HG03442 (cell line): ENCODE data around the gene TRMU.

Experiments used
- ATAC-seq: cut with Tn5 transposase; IDR thresholded peaks from one replicate; pipeline ENCODE4 v1.9.1; 2021; ENCODE audit warnings: mild to moderate bottlenecking, moderate library complexity; ENCODE audit not compliant: unreplicated experiment

TRMU gene

DNA sequence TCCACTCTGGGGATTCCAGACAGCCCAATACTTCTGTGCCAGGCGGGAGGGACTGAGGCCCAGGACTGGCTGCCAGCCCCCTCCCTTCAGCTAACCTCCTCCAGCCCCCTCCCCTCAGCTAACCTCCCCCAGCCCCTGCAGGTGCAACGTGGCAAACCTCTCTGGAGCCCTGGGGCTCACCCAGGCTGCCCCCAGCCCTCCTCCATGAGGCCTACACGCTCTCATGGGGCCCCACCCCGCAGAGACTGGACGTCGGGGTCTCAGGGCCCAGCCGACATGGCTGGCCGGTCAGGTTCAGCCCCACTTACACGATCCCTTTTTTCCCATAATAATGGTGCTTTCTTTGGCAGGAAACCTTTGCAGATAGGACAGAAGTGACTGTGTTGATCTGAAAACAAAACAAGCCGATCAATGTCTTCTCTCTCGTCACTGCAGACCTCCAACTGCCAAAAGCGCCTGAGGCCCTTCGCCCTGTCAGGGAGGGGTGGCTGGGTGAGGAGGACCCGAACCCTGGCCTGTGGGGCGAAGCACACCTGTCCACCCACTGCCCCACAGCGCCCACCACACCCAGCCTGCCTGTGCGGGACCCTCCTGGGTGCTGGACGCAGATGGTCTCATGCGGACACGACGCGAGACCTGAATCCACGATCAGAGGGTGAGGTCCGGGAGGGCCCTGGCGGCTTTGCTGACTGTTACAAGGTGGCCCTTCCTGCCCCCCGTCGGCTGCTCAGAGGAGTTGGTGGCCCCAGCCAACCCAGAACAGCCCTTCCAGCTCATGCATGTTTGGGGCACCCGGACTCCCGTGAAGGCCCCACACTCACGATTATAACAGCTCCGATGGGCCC, 33.6 kb downstream of the TRMU start:
- ATAC-seq: no peak

DNA sequence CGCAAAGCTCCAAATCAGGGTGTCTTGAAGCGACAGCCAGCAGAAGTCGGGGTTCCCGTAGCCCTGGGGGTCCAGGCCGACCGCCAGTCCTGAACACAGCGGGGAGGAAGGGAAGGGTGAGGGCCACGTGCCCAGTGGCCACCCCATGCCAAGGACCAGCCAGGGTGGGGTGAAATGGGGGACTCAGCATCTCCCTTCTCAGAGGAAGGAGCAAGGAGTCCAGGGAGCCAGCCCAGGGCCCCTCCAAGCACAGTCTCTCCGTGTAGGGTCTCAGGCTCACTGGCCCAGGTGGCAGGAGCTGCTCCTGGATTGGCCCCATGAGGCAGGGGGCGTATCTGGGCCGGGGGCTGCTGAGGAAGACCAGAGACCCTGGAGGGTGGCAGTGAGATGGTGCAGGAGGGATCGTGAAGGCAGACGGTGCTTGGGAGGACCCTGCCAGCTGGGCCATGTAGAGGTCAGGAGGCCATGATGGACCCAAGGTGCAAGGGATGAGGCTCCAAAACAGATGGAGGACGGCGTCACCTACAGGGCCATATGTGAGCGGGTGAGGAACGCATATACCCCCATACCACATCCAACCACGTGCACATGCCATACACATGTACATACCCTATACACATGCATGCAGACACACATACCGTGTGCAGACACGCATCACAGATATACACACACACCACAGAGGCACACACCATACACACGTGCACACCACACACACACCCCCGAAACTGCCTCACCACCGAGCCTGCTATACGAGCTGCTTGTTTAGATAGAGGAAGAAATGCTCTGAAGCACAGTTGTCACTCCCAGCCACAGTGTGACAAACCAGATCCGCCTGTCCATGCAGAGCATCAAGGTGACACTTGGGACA, 34.4 kb downstream of the TRMU start:
- no peak for ATAC-seq

DNA sequence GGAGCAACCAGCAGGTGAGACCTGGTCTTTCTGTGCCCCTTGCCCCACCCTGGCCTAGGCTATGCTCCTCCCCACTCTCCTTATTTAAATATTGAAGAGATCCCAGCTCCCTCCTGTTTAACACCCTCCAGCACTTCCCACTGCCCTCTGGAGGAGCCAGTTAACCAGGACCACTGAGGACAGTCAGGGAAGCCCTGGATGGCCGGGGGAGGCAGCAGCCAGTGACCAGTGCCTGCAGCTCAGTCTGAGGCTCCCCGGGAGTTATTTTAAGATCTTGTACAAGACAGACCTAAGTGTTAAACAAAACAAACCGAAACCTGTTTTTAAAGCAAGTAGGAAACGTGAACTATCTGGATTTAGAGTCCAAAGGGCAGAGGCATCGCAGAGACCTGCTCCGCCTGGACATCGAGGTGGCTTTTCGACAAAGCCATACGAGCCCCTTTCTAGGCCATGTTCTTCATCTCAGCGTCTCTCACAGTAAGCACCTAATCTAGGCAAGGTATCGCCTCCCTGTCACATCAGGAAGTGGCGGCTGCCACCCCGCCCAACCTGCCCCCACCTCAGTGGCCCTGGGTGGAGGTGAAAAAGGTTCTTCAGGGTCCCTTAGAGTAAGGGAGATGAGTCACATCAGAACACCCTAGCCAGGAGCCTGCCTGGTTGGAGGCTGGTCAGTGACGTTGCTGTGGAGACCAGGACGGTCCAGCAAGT, 35.2 kb downstream of the TRMU start:
- no peak for ATAC-seq

DNA sequence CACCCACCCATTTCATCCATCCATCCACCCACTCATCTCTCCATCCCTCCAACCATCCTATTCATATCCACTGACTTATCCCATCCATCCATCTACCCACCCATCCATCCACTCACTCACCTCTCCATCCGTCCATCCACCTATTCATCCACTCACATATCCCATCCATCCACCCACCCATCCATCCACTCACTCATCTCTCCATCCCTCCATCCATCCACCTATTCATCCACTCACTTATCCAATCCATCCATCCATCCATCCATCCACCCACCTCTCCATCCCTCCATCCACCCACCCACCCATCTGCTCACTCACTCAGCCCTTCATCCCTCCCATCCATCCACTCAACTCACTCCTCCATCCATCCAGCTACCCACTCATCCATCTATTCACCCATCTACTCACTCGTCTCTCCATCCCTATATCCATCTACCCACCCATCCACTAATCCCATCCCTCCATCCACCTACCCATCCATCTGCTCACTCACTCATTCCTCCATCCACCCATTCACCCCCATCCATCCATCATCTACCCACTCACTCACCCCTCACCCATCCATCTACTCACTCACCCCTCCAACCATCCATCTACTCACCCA, 36.2 kb downstream of the TRMU start:
- no peak for ATAC-seq

DNA sequence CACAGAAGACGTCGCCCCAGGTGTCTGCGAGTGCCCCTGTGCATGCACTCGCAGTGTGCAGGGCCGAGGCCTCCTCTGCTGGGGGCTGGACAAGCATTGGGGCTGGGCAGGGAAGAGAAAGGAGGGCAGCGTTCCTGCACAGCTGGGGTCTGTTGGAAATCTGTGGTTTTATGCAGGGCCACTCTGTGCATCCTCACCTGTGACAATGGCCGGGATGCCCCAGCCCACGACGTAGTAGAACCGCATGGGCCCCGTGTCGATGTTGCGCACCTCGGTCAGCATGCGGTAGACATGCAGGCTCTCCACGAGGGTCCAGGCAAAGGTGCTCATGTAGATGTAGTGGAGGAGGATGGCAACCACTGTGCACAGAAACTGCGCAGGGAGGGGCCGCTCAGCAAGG, 37.2 kb downstream of the TRMU start:
- ATAC-seq: no peak

DNA sequence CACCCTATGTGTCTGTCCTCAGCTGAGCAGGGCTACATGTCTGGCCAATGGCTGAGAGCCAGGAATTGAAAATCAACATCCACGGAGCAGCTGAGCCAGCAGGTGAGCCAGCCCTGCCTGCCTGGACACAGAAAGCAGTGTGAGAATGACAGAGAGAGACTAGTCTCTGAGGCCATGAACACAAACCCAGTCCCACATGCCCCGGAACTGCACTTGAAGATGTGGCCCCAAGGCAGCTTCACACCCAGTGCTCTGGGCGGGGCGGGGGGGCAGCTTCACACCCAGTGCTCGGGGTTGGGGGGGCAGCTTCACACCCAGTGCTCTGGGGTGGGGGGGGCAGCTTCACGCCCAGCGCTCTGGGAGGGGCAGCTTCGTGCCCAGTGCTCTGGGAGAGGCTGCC, 37.6 kb downstream of the TRMU start:
- no peak for ATAC-seq

DNA sequence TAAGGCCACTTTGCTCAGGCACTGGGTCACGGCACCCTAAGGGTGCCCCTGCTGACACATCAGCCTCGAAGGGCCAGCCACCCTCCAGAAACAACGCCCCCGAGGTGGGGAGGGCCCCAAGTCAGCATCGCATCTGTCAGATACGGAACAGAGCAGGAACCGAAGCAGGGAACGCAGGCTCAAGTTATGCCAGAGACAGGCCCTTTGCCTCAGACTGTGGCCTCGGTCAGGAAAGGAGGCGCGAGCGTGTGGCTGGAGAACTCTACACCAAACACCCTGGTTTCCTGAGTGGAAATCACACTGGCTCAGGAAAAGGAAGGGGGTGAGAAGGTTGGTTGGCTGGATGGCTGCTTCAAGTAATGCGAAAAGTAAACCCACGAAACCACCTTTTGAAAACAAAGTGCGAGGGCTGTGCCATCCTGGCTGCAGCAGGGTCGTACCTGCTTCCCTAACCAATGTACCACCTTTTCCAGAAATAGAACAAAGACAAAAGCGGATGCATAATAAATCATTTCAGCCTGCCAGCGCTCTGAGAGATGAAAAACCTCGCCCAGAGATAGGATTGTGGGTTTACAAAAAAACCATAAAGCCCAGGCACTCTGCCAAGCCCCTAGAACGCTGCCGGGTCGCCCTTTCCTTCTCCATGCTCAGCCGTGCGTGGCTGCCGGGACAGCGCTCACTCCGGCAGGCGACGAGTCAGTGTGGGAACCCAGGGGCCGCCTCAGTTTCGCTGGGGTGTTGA, 38.6 kb downstream of the TRMU start:
- ATAC-seq: no peak

DNA sequence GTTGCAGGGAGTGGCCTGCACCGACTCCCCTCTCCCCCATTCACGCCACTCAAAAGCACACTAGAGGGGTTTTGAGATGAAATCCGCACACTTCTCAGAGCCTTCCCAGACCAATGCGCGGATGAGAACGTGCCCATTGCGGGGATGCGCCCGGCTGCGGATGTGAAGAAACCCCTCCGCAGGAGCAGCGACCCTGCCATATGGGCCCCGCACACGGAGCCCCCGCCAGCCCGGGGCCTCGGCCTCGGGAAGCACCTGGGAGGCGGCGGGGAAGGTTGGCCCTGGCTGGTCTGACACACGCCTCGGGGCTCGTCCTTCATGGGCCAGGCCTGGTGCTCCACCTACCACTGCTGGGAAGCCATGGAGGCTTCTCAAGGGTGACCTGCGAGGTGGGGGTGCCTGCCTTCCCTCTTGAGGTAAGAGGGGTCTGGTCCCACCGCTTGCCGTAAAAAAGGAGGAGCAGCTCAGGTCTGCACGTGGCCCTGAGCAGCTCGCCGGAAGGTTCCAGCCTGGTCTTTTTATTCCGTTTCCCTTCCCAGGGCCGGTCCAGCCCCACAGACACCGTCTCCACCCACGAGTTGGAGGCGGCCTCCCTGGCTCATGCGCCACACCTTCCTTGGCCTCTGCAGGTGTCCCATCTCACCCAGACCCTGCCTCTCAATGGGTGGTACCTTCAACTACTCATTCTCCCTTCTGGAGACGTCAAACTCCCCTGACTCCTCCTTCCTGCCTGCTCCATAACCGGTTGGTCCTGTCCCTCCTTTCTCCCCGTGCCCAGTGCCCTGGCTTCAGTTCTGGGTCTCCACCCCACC, 39.4 kb downstream of the TRMU start:
- ATAC-seq: no peak

DNA sequence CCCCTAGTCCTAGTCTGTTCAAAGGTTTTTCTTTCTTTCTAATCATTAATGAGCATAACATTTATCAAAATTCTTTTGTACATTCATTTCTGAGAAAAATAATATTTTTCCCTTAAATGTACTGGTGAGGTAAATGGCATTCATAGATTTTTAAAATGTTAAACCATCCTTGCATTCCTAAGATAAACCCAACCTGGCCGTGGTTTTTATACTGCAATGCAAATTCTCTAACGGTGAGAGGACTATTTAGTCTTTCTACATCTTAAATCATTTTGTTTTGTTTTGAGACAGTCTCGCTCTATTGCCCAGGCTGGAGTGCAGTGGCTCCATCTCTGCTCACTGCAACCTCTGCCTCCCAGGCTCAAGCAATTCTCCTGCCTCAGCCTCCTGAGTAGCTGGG, 40.6 kb downstream of the TRMU start:
- no peak for ATAC-seq

DNA sequence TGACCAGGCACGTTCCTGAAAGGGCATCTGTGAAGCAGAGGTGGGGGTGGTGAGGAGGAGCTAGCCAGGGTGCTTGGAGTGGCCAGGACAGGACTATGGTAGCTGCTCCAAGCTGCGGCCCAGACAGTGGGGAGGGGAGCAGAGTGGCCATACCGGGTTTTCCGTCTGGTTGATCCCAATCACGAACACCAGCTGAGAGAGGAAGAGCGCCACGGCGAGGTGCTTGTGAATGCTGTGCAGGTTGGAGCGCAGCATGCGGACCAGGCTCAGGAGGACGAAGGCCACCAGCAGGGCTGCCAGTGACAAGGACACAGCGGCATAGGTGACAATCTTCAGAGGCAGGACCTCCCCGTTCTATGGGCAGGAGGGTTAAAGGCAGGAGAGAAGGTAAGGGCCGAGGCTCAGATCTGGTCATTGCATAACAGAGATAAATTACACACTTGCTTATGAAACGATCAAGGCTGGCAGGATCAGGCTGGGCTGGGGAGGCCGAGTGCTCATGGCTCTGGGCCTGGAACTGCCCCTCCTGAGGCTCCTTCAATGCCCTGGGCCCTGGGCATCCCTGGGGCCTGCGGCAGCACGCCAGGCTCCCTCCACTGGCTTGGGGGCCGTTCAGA, 41.5 kb downstream of the TRMU start:
- ATAC-seq: no peak

DNA sequence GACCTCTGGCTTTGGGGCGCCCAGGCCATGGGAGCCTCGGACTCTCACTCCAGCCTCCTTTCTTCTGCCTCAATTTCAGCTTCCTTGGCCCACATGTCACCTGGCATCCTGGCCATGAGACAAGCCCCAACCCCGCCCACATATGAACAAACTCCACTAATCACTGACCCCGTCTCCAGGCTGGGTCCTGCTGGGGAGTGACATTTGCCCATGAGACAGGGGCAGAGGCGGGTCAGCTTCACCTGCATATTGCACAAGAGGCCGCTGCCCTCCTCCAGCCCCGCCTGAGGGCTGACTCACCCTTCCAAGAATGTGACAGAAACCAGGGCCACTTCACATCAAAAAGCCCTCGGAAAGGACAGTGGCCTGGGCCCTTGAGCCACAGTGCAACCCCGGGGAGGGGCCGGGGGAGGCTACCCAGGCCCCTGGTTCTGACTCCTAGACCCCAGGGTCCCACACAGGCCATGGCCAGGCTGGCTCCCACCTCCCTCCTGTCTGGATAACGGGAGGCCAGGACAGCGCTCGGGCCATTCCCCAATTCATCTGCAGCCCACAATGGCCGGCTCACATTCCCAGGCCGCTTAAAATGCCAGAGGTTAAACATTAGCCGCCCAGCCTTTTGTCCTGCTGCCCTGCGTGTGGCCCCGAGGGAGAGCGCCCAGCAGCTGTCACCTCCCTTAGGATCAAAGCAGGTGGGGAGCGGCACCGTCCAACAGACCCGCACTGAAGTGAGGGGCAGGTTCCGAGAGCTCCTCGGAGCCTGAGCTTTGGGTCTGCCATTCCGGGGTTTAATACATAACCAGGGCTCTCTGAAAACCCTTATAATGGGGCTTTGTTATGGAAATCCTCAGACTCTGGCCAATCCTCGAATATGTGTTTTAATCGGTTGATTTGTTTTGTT, 42.3 kb downstream of the TRMU start:
- ATAC-seq: no peak

DNA sequence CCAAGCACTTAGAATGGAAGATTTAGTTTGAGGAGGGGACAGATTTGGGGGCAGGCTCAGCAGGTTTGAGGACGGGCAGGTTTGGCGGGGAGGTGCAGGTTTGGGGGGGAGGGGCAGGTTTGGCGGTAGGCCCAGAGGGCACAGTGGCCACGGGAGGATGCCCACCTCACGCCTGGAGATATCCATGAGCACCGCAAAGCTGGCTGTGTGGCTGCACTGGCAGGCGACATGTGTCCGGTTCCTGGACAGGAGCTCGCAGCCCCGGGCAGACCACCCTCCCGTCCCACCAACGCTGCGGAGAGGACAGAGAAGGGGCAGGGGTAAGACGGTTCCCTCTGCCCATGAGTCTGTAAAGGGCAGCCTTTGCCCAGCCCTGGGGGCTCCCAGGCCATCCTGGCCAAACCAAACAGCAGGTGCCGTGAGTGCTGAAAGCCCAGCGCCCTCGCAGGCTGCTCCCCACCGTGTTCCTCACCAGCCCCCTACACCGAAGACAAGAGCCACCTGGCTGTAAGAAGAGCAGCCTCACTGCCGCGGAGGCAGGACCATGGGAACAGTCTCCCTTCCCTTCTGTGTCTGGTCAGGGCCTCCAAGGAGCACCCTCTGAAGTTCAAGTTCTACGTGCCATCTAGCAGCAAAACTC, 43.0 kb downstream of the TRMU start:
- no peak for ATAC-seq

DNA sequence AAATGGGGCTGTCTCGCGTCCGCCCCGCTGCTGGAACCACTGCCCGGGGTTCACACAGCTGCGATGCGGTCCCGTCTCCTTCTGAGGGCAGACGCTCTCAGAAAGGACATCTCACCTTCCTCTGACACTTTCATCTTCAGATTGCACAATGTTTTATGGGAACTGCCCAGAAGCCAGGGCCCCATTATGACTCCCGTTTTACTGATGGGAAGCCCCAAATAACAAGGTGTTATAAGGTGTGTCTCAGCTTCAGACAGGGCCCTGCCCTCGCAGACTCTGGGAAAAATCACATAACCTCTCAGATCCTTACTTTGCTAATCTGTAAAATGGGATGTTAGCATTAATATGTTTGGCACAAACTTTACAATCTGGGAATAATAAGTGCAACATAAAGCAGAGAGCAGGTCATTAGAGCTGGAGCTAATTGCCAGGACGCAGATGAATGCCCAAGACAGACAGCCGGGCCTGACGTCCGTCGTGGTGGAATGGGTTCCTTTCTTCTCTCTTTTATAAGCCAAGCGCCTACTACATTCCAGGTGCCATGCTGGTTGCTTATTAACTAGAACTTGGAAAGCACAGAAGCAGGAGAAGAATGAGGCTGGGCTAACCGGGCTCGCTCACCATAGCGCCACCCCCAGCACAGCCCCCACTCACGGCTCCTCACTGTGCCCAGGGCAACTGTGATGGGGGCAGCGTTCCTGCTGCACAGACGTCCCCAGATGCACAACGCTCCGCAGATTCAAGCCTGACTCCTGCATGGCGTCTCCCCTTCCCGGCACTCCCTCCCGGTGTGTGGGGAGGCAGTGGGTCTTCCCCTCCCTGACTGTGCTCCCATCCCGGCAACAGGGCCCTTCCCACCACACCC, 43.8 kb downstream of the TRMU start:
- no peak for ATAC-seq

DNA sequence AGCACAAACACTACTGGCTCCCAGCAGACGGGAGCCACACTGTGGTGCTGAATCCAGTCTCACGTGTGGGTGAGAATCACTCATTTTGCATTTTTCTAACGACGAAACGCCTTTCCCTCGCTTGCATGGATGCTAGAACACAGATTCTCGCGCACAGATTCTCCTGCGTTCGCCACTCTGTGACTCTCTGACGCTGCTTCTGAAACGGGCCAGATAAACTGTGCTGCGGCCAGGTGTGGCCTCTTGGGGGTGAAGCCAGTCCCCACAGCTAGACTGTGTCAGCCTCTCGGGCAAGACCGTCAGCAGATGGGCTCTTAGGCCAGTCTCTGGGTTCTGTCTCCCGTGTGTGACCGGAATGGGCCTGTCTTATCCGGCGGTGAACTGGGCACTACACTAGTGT, 44.6 kb downstream of the TRMU start:
- no peak for ATAC-seq

DNA sequence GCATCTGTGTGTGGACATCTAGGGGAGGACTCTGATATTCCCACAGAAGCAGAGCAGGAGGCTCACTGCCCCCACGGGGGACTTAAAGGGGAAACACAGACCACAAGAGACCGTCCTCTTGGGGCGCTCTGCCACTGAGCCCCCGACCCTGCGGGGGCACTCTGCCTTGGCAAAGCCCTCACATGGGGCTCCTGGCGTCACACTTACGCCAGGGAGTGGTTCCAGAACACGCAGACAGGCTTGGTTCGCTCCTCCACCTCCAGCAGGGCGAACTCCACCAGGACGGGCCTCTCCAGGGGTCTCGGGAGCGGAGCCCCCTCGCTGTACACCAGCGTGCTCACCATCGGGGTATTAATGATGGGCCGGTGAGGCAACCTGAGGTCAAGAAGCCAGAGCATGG, 45.1 kb downstream of the TRMU start:
- no peak for ATAC-seq

DNA sequence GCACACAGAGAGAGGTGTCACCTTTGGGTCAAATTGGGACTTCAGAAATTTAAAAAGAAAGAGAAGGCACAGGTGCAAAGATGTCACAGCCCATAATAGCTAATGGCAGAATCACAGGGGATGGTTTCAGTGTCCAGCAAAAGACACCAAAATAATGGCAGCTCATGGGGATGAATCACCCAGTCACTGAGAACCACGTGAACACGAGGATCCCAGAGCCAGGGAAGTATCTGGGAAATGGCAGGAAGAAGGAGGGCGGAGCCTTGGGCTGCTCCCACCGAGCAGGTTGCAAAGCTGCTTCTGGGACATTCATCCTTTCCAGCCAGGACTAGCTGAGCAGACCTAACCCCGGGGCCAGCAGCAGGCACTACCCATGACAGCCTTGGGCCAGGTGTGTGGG, 45.6 kb downstream of the TRMU start:
- ATAC-seq: no peak

DNA sequence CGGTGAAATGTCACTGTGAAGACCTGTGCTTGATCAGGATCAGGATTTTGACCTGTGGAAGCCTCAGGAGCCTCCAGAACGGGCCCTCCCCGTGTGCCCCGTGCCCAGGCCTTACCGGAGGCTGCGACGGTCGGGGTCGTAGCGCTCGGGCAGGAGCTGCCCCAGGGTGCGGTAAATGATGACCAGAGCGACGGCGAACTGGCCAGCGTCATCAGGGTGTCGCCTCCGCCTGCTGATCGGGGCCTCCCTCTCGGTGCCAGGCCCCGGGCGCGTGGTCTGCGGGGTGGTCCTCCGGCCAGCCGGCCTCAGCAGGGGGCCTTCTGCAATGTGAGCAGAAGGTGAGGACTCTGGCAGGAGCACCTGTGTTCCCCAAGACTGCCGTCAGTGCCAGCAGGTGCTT, 46.2 kb downstream of the TRMU start:
- no peak for ATAC-seq
